Psoas muscle (tissue), 8 donors: Measurements from ENCODE around the gene DOCK1. TPM values are rescaled to one million over a fixed set of nuclear protein-coding genes. Genes with fewer than 3 reads are reported as not detected.

ENCODE experiments used
- ATAC-seq, 4 donors: fragments of 200-7000 bp; cut with Tn5 transposase; one replicate each; pipeline ENCODE4 v1.9.1; 2020; ENCODE audit warnings: moderate library complexity in 3 of 4, mild to moderate bottlenecking in 2 of 4
- DNase-seq, 2 donors: peaks; one replicate each; pipeline ENCODE4 v3.0.0-alpha.2; 2020
- H3K27ac ChIP-seq: fragments of 200-600 bp; one replicate; pipeline ENCODE4 v1.8.0; 2022
- H3K27me3 ChIP-seq, 3 donors: fragments of 200-600 bp in 1 of 3; one replicate each; pipeline versions ENCODE4 v1.6.1 to v1.8.0; 2013 to 2022; ENCODE audit warnings: low read length in 2 of 3, mild to moderate bottlenecking in 2 of 3, moderate library complexity in 1 of 3; ENCODE audit not compliant: insufficient read depth in 3 of 3
- H3K36me3 ChIP-seq, 2 donors: fragments of 200-600 bp in 1 of 2; one replicate each; pipeline versions ENCODE4 v1.6.1 to v1.8.0; 2013 to 2022; ENCODE audit warnings: low read depth in 1 of 2, mild to moderate bottlenecking in 1 of 2, moderate library complexity in 1 of 2; ENCODE audit not compliant: insufficient read depth in 1 of 2
- H3K4me1 ChIP-seq: fragments of 200-600 bp; one replicate; pipeline ENCODE4 v1.8.0; 2022
- H3K4me3 ChIP-seq: fragments of 200-600 bp; one replicate; pipeline ENCODE4 v1.8.0; 2022; ENCODE audit warnings: mild to moderate bottlenecking
- H3K9me3 ChIP-seq: fragments of 200-600 bp; one replicate; pipeline ENCODE4 v1.8.0; 2022
- CTCF ChIP-seq: fragments of 200-600 bp; IDR thresholded peaks from one replicate; pipeline ENCODE4 v1.8.0; 2022; ENCODE audit warnings: antibody characterized with exemption
- WGBS, 3 donors: extraction: QIAGEN DNeasy Blood & Tissue Kit; methylation state at CpG; one replicate each; pipeline versions ENCODE4 v1.1.6 to v1.1.7; 2013; 5-methylcytosine and 5-hydroxymethylcytosine counted together
- intact Hi-C, 2 donors: fragments of 100-400 bp; cut with DNase I; formaldehyde crosslinking; loops; one replicate each; pipeline versions ENCODE4 v1.11.0 to v1.14.2; 2022
- polyA plus RNA-seq, 3 donors: library from polyadenylated mRNA; stranded (reverse); fragments of 200-250 nt; gene quantifications; one replicate each; pipeline ENCODE4 v1.2.3, GENCODE V29; 2013
- total RNA-seq, 4 donors: library from RNA; stranded (reverse); fragmentation: NEBNext Ultra II Directional in 2 of 4; extraction: Animal tissue kit (Norgen Biotek cat#: 25700) in 2 of 4; gene quantifications; one replicate each; pipeline versions ENCODE4 v1.2.1 to v1.2.4, GENCODE V29; 2021 to 2023
- donor health status: healthy with polysubstance abuse.
- donor health status: DM: no; HTN: no; CAD: no; lungs with moderate emphysema.
- donor health status: Bipolar disorder and iron deficiency.
- donor health status: healthy.
- donor health status: DM: yes; HTN: yes; CAD: no.
- donor health status: DM: no; HTN: no; CAD: no.
- donor health status: DM: no; HTN: no; CAD: no.
- donor health status: DM: yes; HTN: yes; CAD: no.

Gene DOCK1
- total and polyA plus RNA-seq, 7 donors, result 2.1 to 11.3 (median 5.4) TPM

DNA sequence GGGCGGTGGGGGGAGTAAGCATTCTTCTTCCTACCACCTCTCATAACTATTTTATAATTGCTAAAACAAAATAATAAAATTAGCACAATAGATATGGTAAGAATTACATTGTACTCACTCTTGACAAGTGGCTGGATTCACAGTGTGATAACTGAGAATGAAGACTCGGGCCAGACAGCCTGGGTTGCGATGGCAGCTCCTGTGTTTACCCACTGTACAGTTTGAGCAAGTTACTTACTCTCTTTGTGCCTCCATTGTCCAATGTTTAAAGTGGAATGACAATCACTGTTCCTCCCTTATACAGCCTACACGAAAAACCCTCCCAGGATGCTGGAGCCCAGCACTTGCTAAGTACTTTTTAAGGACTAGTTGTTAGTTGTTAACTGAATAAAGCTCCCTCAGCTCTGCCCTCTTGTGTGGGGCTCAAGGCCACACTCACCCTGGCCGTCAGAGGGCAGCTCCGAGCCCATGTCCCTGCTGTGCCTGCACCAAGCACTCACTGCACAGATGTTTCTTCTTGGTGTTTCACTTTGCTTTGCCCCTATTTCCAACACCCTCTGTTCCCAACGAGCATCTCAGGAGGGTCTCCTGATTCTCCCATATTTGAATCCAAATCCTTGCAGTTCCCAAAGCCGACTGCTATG lies 587.5 kb downstream of the DOCK1 start:
- H3K36me3 ChIP-seq, result no peaks in the 10 kb centered on the region
- intact Hi-C loops, result no loop called here
- ATAC-seq (no peak), DNase-seq (no peak)
- no peak for TF ChIP-seq CTCF
- H3K9me3 ChIP-seq, result no peaks in the 10 kb centered on the region
- WGBS, 3 donors, result 65 to 77% (median 73%) methylated on average over 8 of the region's 8 CpGs
- no peak overlapping the region for H3K27ac ChIP-seq
- no peak overlapping the region for H3K4me3 ChIP-seq
- H3K27me3 ChIP-seq, result peaks cover 0 to 5% (median 0%) of the 10 kb centered on the region in 3 donors
- no peaks in the 10 kb centered on the region for H3K4me1 ChIP-seq

DNA sequence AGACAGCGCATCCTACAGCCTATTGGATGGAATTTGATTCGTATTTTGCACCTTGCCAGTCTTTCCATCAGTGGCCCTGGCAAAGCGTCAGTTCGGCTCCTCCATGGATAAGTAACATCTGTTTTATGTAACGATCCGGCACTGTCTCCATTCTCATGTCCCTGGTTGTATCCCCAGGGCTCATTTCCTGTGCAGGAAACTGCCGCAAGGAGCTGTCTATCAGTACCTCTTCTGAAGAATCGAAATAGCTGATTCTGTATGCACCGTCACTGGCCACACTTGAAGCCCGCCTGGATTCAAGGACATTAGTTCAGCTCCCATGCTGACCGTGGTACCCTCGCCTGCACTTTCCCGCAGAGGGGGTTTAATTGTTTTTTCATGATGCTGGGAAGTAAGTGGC lies 590.8 kb downstream of the DOCK1 start:
- intact Hi-C loops, result no loop called here
- 32 to 38% (median 35%) methylated on average over 13 of the region's 13 CpGs for WGBS, 3 donors

DNA sequence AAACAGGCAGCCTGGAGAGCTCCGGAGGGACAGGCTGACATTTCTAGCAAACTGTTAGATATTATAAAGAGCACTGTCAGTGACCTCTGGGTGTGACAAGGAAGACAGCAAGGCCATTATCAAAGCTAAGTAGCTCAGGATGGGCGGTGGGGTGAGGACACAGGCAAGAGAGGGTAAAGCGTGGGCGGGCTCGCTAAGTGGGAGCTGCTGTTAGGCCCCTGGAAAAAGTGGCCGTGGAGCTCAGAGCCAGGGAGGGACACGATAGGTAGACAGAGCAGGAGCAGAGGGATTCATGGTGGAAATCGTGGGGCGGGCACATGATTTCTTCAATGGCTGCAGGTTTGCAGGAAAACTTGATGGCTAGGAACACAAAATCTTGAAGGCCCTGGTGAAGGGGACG lies 592.5 kb downstream of the DOCK1 start:
- no peak for TF ChIP-seq CTCF
- WGBS, 3 donors, result 91 to 95% (median 94%) methylated on average over 10 of the region's 10 CpGs
- H3K36me3 ChIP-seq, result no peaks in the 10 kb centered on the region
- intact Hi-C loops, result no loop called here
- H3K27ac ChIP-seq, result no peak overlapping the region
- H3K4me3 ChIP-seq, result no peak overlapping the region
- DNase-seq, result no peak
- no peak for ATAC-seq
- H3K9me3 ChIP-seq, result no peaks in the 10 kb centered on the region
- no peaks in the 10 kb centered on the region for H3K4me1 ChIP-seq
- peaks cover 0 to 5% (median 0%) of the 10 kb centered on the region in 3 donors for H3K27me3 ChIP-seq

More for the DNA sequence above, 590.8 kb downstream of the DOCK1 start:
- ATAC-seq, result no peak
- H3K9me3 ChIP-seq, result no peaks in the 10 kb centered on the region
- peaks cover 0 to 5% (median 0%) of the 10 kb centered on the region in 3 donors for H3K27me3 ChIP-seq
- H3K36me3 ChIP-seq, result no peaks in the 10 kb centered on the region
- H3K27ac ChIP-seq, result no peak overlapping the region
- no peaks in the 10 kb centered on the region for H3K4me1 ChIP-seq
- no peak overlapping the region for H3K4me3 ChIP-seq
- TF ChIP-seq CTCF, result no peak
- no peak for DNase-seq

DNA sequence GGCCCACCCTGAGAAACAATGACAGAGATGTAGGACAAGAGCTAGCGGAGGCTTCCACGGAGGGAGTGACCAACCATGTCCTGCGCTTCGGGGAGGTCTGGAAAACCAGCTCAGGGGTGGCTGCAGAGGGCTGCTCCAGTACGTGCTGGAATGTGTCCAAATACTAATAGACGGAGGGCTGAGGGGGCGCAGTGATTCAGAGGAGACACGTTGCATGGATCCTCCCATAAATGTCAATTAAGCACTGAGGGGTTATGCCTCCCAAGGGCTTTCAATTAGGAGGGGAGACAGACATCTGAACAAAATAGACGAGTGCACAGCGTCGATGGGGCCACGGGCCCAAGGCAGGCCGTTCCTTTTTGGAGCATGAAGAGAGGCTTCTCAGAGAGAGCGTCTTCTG lies 592.9 kb downstream of the DOCK1 start:
- DNase-seq (no peak), ATAC-seq (no peak)
- intact Hi-C loops, result no loop called here
- H3K4me3 ChIP-seq, result no peak overlapping the region
- no peak overlapping the region for H3K27ac ChIP-seq
- H3K27me3 ChIP-seq, result peaks cover 0 to 5% (median 0%) of the 10 kb centered on the region in 3 donors
- H3K9me3 ChIP-seq, result no peaks in the 10 kb centered on the region
- no peaks in the 10 kb centered on the region for H3K4me1 ChIP-seq
- H3K36me3 ChIP-seq, result no peaks in the 10 kb centered on the region
- TF ChIP-seq CTCF, result no peak
- WGBS, 3 donors, result 79 to 82% (median 79%) methylated on average over 14 of the region's 14 CpGs

DNA sequence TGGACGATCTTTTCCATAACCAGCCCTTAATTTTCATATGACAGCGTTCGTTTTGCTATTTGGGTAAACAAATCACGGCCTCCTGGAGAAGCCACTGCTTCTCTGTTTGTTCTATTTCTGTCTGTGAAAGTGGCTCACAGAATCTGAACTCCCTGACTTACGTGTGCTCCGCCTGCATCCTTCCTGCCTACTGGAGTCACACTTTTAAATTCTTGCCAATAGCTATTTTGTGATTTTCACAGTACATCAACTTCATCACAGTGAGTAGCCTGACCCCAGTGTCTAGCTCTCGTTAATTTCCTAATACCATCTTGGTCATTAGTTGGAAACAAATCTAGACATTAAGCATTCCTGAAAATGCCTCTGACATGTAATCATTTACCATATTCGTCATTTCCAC lies 594.9 kb downstream of the DOCK1 start:
- intact Hi-C loops, result no loop called here
- H3K27me3 ChIP-seq, result peaks cover 0 to 5% (median 0%) of the 10 kb centered on the region in 3 donors
- no peak overlapping the region for H3K27ac ChIP-seq
- DNase-seq (no peak), ATAC-seq (no peak)
- H3K4me1 ChIP-seq, result no peaks in the 10 kb centered on the region
- WGBS, 3 donors, result 65 to 76% (median 68%) methylated on average over 8 of the region's 8 CpGs
- H3K4me3 ChIP-seq, result no peak overlapping the region
- no peaks in the 10 kb centered on the region for H3K36me3 ChIP-seq
- H3K9me3 ChIP-seq, result no peaks in the 10 kb centered on the region
- TF ChIP-seq CTCF, result no peak
